Kidney epithelial cell (primary cell): Measurements from ENCODE around the gene CSNK2B. TPM values are rescaled to one million over a fixed set of nuclear protein-coding genes. Genes with fewer than 3 reads are reported as not detected.

Experiments used
- DNase-seq: peaks from one replicate; pipeline ENCODE4 v3.0.0-alpha.2; 2010; ENCODE audit warnings: low read depth
- H3K27me3 ChIP-seq: 2 replicates; pipeline ENCODE4 v1.6.0; 2011; ENCODE audit warnings: low read length; ENCODE audit not compliant: control insufficient read depth, insufficient read depth
- H3K36me3 ChIP-seq: 2 replicates; pipeline ENCODE4 v1.5.1; 2011; ENCODE audit warnings: low read length; ENCODE audit not compliant: control insufficient read depth, insufficient read depth
- H3K4me3 ChIP-seq: 2 replicates; pipeline ENCODE4 v1.5.1; 2011; ENCODE audit warnings: low read depth, mild to moderate bottlenecking, control low read depth, low read length
- total RNA-seq: library from RNA; depleted of rRNA; stranded (reverse); fragments of >200 nt; gene quantifications from 2 replicates; pipeline ENCODE4 v1.2.3, GENCODE V29; 2015
- TF ChIP-seq, protein P1 (sequence below): IDR thresholded peaks from 2 replicates; pipeline ENCODE4 v1.5.1; 2011; ENCODE audit warnings: mild to moderate bottlenecking, moderate library complexity, low read length, control low read depth, inconsistent platforms; ENCODE audit not compliant: insufficient read depth, poor library complexity, severe bottlenecking

The CSNK2B gene
- total RNA-seq, 1 donor from 2014 or later, result 366 TPM

DNA sequence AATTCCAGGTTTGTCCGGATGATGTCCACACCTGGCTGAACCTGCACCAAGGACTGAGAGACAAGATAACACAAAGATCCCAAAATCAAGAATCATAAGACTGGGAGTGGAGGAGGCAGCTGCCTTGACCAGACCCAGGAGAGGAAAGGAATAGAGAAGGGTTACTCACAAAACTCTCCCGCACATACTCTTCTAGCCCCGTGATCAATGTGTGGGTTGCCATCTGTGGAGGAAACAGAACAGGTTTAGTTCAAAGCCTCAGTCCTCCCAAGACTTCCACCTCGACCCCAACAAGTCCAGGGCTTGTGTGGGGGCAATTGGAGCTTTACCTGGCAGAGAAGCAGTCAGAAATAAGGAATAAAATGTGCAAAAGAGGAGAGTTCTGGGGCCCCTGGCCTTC is 24.5 kb upstream of the CSNK2B start:
- TF ChIP-seq, protein P1, sequence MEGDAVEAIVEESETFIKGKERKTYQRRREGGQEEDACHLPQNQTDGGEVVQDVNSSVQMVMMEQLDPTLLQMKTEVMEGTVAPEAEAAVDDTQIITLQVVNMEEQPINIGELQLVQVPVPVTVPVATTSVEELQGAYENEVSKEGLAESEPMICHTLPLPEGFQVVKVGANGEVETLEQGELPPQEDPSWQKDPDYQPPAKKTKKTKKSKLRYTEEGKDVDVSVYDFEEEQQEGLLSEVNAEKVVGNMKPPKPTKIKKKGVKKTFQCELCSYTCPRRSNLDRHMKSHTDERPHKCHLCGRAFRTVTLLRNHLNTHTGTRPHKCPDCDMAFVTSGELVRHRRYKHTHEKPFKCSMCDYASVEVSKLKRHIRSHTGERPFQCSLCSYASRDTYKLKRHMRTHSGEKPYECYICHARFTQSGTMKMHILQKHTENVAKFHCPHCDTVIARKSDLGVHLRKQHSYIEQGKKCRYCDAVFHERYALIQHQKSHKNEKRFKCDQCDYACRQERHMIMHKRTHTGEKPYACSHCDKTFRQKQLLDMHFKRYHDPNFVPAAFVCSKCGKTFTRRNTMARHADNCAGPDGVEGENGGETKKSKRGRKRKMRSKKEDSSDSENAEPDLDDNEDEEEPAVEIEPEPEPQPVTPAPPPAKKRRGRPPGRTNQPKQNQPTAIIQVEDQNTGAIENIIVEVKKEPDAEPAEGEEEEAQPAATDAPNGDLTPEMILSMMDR, result no peak
- H3K27me3 ChIP-seq, result no peaks in the 10 kb centered on the region
- H3K36me3 ChIP-seq, result peaks cover 4% of the 10 kb centered on the region
- DNase-seq, result no peak
- H3K4me3 ChIP-seq, result no peak overlapping the region

DNA sequence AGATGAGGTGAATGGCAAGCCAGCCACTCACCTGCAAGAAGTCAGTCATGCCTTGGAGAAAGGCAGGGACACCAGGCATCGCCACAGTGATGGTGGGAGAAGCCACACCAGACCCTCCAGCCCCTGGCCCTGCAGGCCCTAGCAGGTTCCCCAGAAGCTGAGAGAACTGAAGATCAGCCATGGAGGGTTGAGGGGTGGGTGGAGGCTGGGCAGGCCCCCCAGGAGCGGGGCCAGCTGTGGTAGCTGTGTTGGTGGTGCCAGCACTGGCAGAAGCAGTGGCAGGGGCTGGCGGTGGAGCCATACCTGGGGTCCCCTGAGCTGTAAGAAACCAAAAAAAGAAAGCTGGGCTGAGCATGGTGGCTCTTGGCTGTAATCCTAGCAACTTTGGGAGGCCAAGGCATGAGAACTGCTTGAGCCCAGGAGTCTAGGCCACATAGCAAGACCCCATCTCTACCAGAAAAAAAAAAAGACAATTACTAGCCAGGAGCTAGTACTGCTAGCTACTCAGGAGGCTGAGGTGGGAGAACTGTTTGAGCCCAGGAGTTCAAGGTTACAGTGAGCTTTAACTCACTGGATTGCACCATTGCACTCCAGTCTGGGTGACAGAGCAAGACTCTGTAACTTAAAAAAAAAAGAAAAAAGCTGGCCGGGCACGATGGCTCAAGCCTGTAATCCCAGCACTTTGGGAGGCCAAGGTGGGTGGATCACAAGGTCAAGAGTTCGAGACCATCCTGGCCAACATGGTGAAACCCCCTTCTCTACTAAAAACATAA is 22.9 kb upstream of the CSNK2B start:
- H3K36me3 ChIP-seq, result peaks cover 7% of the 10 kb centered on the region
- no peaks in the 10 kb centered on the region for H3K27me3 ChIP-seq
- TF ChIP-seq, protein P1, result no peak
- H3K4me3 ChIP-seq, result no peak overlapping the region
- DNase-seq, result no peak

DNA sequence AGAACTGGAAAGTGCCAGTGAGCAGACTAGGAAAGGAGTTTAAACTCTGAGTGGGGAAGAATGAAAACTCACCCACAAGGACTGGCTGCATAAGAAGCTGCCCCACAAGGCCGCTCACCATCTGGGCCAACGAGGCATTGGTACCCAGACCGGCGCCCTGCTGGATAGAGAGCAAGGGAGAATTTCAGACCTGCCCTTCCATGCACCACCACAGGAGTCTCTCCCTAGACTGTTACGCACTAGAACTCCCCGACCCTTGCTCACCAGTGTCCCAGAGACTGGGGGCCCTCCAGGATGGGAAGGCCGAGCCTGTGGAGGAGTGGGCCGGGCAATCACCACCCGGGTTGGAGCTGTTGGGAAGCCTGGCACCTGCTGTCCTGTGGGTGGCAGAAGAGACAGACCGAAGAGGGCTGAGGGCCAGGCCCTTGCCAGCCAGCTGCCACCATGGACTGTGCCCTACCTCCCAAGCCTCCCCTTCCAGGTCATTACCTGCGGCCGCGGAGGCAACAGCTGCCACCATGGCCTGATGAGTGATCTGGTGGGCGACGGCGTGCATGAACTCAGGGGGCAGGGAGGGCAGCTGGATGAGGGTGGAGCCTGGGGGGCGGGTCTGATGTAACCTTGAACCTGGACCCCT is 21.9 kb upstream of the CSNK2B start:
- TF ChIP-seq, protein P1, result no peak
- Histone ChIP-seq H3K4me3 (no peak overlapping the region), H3K36me3 (peaks cover 6% of the 10 kb centered on the region)

DNA sequence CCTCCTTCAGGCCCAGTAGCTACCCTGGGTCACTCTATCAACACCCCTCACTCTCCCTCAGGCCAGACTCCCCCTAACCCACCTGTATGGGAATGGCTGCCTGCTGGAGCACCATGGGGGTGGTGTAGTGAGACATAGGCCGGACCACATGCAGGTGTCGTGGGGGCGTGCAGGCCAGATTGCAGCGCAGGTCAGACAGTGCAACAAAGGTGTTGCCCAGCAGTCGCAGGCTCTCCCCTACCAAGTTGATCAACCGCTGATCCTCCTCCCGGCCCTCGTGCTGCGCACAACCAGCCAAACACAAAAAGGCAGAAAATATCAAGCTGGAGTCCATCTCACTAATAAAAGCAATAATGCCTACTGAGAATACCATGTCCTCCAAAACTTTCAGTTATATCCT is 20.6 kb upstream of the CSNK2B start:
- TF ChIP-seq, protein P1, result no peak
- H3K36me3 ChIP-seq, result peaks cover 7% of the 10 kb centered on the region
- H3K27me3 ChIP-seq, result no peaks in the 10 kb centered on the region
- no peak overlapping the region for H3K4me3 ChIP-seq
- no peak for DNase-seq

More for the DNA sequence above, 21.9 kb upstream of the CSNK2B start:
- no peaks in the 10 kb centered on the region for H3K27me3 ChIP-seq
- no peak for DNase-seq

DNA sequence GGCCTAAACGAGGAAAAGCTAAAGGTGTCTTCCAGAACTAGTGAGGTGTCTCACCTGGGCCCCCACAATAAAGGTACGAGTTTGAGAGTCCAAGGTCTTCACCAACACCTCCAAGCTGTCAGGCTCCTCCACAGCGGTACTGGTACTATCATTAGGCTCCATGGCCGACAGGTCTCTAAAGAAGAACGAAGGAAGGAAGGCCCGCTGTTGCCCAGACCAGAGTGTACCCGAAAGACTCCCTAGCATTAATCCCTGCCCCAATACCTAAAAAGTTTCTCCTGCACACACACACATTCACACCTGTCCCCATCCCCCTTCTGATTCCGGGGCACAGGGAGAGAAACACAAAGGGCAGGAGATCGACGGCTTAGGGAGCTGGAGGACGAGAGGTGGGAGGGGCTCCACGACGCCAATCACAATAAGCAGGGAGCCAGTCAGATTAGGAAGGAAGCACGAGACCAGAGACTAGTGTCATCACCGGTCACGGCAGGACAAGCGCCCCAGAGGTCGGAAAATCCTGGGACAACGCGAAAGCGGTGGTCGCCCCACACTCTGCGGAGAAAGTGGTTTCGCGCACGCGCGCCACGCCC is 14.2 kb upstream of the CSNK2B start:
- peak overlapping the region; percentile 57 for H3K4me3 ChIP-seq
- peak; percentile 31 for DNase-seq
- TF ChIP-seq, protein P1, result no peak
- H3K36me3 ChIP-seq, result peaks cover 4% of the 10 kb centered on the region
- no peaks in the 10 kb centered on the region for H3K27me3 ChIP-seq
